GM18502 (cell line): ENCODE results near the gene ANO6.
"Not testable (repeated sequence)": the region's sequence is repeated elsewhere in the genome, so short reads cannot be mapped to it uniquely, and the experiment has no call there.

ENCODE experiments used
- ATAC-seq: cut with Tn5 transposase; IDR thresholded peaks from one replicate; pipeline ENCODE4 v1.9.1; 2021; ENCODE audit warnings: mild to moderate bottlenecking; ENCODE audit not compliant: unreplicated experiment, poor library complexity

Gene ANO6

GRCh38 chr12:45234139-45234865, 18.4 kb downstream of the ANO6 start:
- ATAC-seq = peak; percentile 45

GRCh38 chr12:45235087-45236025, 19.5 kb downstream of the ANO6 start:
- peak; percentile 52 for ATAC-seq

- not testable (repeated sequence) for ATAC-seq
Observed at GRCh38 chr12:45236383-45236782, 20.5 kb downstream of the ANO6 start.

GRCh38 chr12:45242180-45242579, 26.3 kb downstream of the ANO6 start:
- no peak for ATAC-seq

- ATAC-seq = peak; percentile 31
Observed at GRCh38 chr12:45243963-45244362, 28.1 kb downstream of the ANO6 start.

- peak; percentile 96 for ATAC-seq
Observed at GRCh38 chr12:45244561-45245343, 28.9 kb downstream of the ANO6 start.

GRCh38 chr12:45246236-45246635, 30.3 kb downstream of the ANO6 start:
- no peak for ATAC-seq

GRCh38 chr12:45247589-45247988, 31.7 kb downstream of the ANO6 start:
- ATAC-seq = no peak

- no peak for ATAC-seq
Observed at GRCh38 chr12:45248095-45248494, 32.2 kb downstream of the ANO6 start.

- no peak for ATAC-seq
Observed at GRCh38 chr12:45254254-45254653, 38.4 kb downstream of the ANO6 start.

GRCh38 chr12:45256721-45257120, 40.8 kb downstream of the ANO6 start:
- ATAC-seq = peak; percentile 19

- ATAC-seq = peak; percentile 87
Observed at GRCh38 chr12:45257185-45257930, 41.5 kb downstream of the ANO6 start.

GRCh38 chr12:45259675-45260074, 43.8 kb downstream of the ANO6 start:
- ATAC-seq = no peak

- ATAC-seq = no peak
Observed at GRCh38 chr12:45260104-45260815, 44.4 kb downstream of the ANO6 start.

GRCh38 chr12:45260854-45261253, 45.0 kb downstream of the ANO6 start:
- ATAC-seq = no peak

- ATAC-seq = not testable (repeated sequence)
Observed at GRCh38 chr12:45262185-45262584, 46.3 kb downstream of the ANO6 start.

GRCh38 chr12:45263587-45263986, 47.7 kb downstream of the ANO6 start:
- ATAC-seq = no peak

- ATAC-seq = peak; percentile 79
Observed at GRCh38 chr12:45268672-45269411, 52.9 kb downstream of the ANO6 start.

GRCh38 chr12:45269412-45269751, 53.5 kb downstream of the ANO6 start:
- ATAC-seq = no peak
